CD8-positive, alpha-beta memory T cell (primary cell): ENCODE results near the gene SPOCK1. TPM values are rescaled to one million over a fixed set of nuclear protein-coding genes. Genes with fewer than 3 reads are reported as not detected.

Experiments used
- CTCF ChIA-PET: fragments of 350-600 bp; sonication (Branson Sonifier 250); formaldehyde crosslinking; loops from one replicate; lab custom pipeline; 2021; ENCODE audit warnings: antibody characterized with exemption; lab: Charles Lee
- POLR2A ChIA-PET: fragments of 350-600 bp; sonication (Branson Sonifier 250); formaldehyde crosslinking; loops from one replicate; lab custom pipeline; 2021; ENCODE audit warnings: antibody characterized with exemption; lab: Charles Lee
- DNase-seq, 5 donors: peaks; one replicate each; pipeline versions ENCODE4 v3.0.0 to v3.0.0-alpha.2; 2020 to 2022; ENCODE audit warnings: mixed read lengths in 1 of 5
- H3K27ac ChIP-seq: one replicate; pipeline ENCODE4 v1.7.0; 2013; ENCODE audit warnings: low read depth, mild to moderate bottlenecking, low read length, moderate library complexity
- H3K27me3 ChIP-seq: 2 replicates; pipeline ENCODE4 v1.7.0; 2013; ENCODE audit warnings: low read length, mild to moderate bottlenecking; ENCODE audit not compliant: insufficient read depth, poor library complexity, severe bottlenecking
- H3K36me3 ChIP-seq: 2 replicates; pipeline ENCODE4 v1.7.0; 2013; ENCODE audit warnings: mild to moderate bottlenecking, low read length, moderate library complexity; ENCODE audit not compliant: insufficient read depth
- H3K4me1 ChIP-seq: 2 replicates; pipeline ENCODE4 v1.7.0; 2013; ENCODE audit warnings: mild to moderate bottlenecking, low read length, moderate library complexity; ENCODE audit not compliant: insufficient read depth
- H3K4me3 ChIP-seq: 2 replicates; pipeline ENCODE4 v1.7.0; 2013; ENCODE audit warnings: mild to moderate bottlenecking, low read length
- H3K9me3 ChIP-seq: 2 replicates; pipeline ENCODE4 v1.7.0; 2013; ENCODE audit warnings: mild to moderate bottlenecking, low read length
- H3K27ac Mint-ChIP-seq, 8 donors: one replicate each; pipeline ENCODE4 v1.8.0; 2020 to 2021; ENCODE audit warnings: mixed read lengths in 8 of 8, mild to moderate bottlenecking in 6 of 8, inconsistent platforms in 3 of 8, moderate library complexity in 3 of 8
- H3K27me3 Mint-ChIP-seq, 2 donors: one replicate each; pipeline ENCODE4 v1.8.0; 2020 to 2021; ENCODE audit warnings: mixed read lengths in 2 of 2, mild to moderate bottlenecking in 1 of 2, moderate library complexity in 1 of 2
- H3K36me3 Mint-ChIP-seq, 3 donors: one replicate each; pipeline ENCODE4 v1.8.0; 2020 to 2021; ENCODE audit warnings: mixed read lengths in 3 of 3, inconsistent platforms in 1 of 3, mild to moderate bottlenecking in 1 of 3
- H3K4me1 Mint-ChIP-seq, 3 donors: one replicate each; pipeline ENCODE4 v1.8.0; 2020 to 2021; ENCODE audit warnings: mixed read lengths in 3 of 3, inconsistent platforms in 1 of 3, mild to moderate bottlenecking in 1 of 3
- H3K4me3 Mint-ChIP-seq, 7 donors: one replicate each; pipeline ENCODE4 v1.8.0; 2020 to 2021; ENCODE audit warnings: mixed read lengths in 7 of 7, mild to moderate bottlenecking in 6 of 7, moderate library complexity in 4 of 7, inconsistent platforms in 2 of 7
- H3K9me3 Mint-ChIP-seq, 5 donors: one replicate each; pipeline ENCODE4 v1.8.0; 2020 to 2022; ENCODE audit warnings: mixed read lengths in 5 of 5, mild to moderate bottlenecking in 3 of 5, moderate library complexity in 2 of 5, inconsistent platforms in 1 of 5
- polyA plus RNA-seq: library from polyadenylated mRNA; unstranded; fragments of 300-500 nt; fragmentation: Illumina TruSeq; gene quantifications from one replicate; pipeline ENCODE4 v1.2.3, GENCODE V29; 2021
- total RNA-seq, 2 experiments: library from RNA; stranded (reverse); gene quantifications; one replicate each; pipeline ENCODE4 v1.2.3, GENCODE V29; 2021

SPOCK1 gene
- total and polyA plus RNA-seq, 3 experiments from 2014 or later: not detected

DNA sequence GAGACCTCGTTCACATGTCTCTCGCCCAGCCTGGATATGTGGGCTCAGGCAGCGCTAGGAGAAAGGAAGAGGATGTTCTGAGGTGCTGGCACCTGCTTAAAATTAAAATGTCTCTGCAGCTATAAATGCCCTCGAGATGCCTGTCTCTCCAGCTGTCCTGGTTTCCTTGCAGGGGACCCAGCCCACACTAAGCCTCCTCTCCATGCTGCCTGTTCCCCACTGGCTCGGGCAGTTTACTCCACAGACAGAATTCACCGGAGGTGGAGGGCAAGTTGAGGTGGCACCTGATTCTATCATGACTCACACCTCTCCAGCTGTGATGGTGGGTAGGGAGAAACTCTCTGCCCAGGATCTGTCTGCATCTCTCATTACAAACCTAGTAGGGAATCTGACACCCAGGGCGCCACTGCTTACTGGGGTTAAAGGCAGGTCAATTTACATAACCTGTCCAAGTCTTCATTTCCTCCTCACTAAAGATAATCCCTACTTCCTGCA lies 420.9 kb downstream of the SPOCK1 start:
- no peak for DNase-seq
- Mint-ChIP-seq H3K4me1 (no peaks in the 10 kb centered on the region), H3K27ac (no peak overlapping the region), H3K27me3 (peaks cover 0 to 1% of the 10 kb centered on the region in 2 donors), H3K36me3 (no peaks in the 10 kb centered on the region), H3K4me3 (no peak overlapping the region), H3K9me3 (peaks cover 0 to 4% (median 0%) of the 10 kb centered on the region in 5 donors)
- no peaks in the 10 kb centered on the region for H3K9me3 ChIP-seq
- H3K4me1 ChIP-seq: no peaks in the 10 kb centered on the region
- H3K4me3 ChIP-seq: no peak overlapping the region
- ChIA-PET POLR2A (no interaction called here), CTCF (no interaction called here)
- no peaks in the 10 kb centered on the region for H3K27me3 ChIP-seq
- H3K27ac ChIP-seq: no peak overlapping the region
- no peaks in the 10 kb centered on the region for H3K36me3 ChIP-seq

DNA sequence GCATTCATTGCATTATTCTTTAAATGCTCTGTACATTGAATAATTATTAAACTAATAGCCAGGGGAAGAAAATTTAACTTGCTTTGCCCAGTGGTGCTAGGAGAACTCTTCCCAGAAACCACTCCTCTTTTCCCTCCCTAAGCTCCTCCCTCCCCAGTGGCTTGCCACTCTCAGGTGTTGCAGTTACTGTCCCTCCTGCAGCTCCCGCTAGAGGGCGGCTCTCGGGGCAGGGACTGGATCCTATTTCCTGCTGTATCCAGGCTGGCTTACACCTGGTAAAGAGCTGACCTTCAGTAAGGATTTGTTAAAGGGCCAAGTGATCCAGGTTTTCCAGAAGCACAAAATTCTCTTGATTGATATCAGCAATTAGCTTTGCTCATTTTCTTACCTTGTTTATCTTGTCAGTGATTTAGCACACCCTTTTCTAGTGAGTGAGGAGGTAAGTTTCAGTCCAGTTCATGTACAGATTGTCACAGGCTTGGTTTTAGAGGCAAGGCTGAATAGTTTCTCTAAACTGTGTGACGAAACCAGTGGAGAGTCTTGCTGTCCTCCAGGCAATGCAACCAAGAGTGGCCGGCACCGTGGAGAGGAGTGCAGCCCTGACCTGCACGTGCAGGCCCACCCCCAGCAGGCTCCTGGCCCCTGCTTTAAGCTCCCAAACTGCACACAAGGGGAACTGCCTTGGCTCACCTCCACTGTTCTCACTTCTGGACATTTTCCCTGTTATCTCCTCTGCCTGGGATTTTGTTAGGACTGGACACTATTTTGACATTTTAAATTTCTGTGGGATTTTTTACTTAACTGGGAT lies 423.8 kb downstream of the SPOCK1 start:
- Mint-ChIP-seq H3K27me3 (peaks cover 2 to 3% of the 10 kb centered on the region in 2 donors), H3K27ac (peak overlapping the region in 1 of 8 donors; percentile 52), H3K9me3 (peaks cover 0 to 6% (median 0%) of the 10 kb centered on the region in 5 donors), H3K4me1 (no peaks in the 10 kb centered on the region), H3K36me3 (no peaks in the 10 kb centered on the region), H3K4me3 (no peak overlapping the region)
- H3K4me3 ChIP-seq: no peak overlapping the region
- CTCF ChIA-PET: no interaction called here
- H3K9me3 ChIP-seq: no peaks in the 10 kb centered on the region
- POLR2A ChIA-PET: no interaction called here
- H3K4me1 ChIP-seq: no peaks in the 10 kb centered on the region
- DNase-seq: no peak
- no peaks in the 10 kb centered on the region for H3K36me3 ChIP-seq
- no peak overlapping the region for H3K27ac ChIP-seq
- no peaks in the 10 kb centered on the region for H3K27me3 ChIP-seq

DNA sequence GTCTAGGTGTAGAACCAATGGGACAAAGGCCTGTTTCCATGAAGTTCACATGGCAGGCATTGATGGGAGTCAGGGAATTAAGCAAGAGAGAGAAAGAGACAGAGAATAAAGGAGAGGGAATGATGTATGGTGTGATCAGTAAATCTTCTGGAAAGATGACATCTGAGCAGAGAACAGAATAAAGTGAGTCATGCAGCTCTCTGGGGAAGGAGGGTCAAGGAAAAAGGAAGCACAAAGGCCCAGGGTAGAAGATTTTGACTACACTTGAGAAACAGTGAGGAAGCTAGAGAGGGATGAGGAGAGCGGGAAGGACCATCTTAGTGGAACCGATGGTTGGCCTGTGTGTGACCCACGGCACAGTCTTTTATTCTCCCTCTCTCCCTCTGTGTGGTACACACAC lies 425.9 kb downstream of the SPOCK1 start:
- no peaks in the 10 kb centered on the region for H3K9me3 ChIP-seq
- H3K27ac ChIP-seq: no peak overlapping the region
- CTCF ChIA-PET: no interaction called here
- Mint-ChIP-seq H3K4me1 (no peaks in the 10 kb centered on the region), H3K36me3 (no peaks in the 10 kb centered on the region), H3K4me3 (no peak overlapping the region), H3K27ac (no peak overlapping the region), H3K9me3 (peaks cover 0 to 3% (median 2%) of the 10 kb centered on the region in 5 donors), H3K27me3 (peaks cover 2 to 3% of the 10 kb centered on the region in 2 donors)
- no peak for DNase-seq
- H3K27me3 ChIP-seq: no peaks in the 10 kb centered on the region
- H3K4me3 ChIP-seq: no peak overlapping the region
- POLR2A ChIA-PET: no interaction called here
- H3K36me3 ChIP-seq: no peaks in the 10 kb centered on the region
- H3K4me1 ChIP-seq: no peaks in the 10 kb centered on the region

DNA sequence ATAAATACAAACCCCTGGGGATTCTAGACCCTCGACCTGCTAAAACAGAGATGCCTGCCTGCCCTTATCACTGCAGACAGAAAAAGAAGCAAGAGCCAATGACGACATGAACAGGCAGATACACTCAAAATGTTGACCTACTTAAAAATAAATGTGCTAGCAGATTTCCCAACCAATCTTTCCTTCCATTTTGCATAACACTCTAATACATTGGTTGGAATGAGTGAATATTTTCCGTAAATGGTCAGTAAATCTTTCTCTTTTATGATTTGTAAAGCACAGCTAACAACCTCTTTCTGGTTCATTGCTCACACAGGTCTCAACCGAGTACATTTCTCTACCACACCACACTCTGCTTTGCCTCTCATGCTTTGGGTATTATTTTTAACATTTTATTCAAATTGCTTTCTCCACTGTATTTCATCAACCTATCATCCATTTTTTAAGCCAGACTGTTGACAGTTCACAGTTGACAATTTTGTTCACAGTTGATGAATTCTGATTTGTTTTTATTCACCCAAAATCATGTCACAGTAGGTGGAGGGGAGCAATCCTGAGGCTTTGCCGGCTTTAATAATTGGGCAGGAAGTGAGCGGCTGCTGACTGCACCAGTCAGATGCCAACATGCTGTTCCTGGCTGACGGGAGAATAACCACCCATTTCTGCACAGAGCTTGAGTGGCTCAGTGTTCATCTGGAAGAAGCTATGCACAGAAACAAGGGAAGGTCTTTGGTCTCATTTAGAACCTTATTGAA lies 426.6 kb downstream of the SPOCK1 start:
- no peak overlapping the region for H3K27ac ChIP-seq
- Mint-ChIP-seq H3K36me3 (no peaks in the 10 kb centered on the region), H3K4me3 (no peak overlapping the region), H3K4me1 (no peaks in the 10 kb centered on the region), H3K27me3 (peaks cover 3% of the 10 kb centered on the region in 2 donors), H3K27ac (no peak overlapping the region), H3K9me3 (peaks cover 0 to 3% (median 2%) of the 10 kb centered on the region in 5 donors)
- no peaks in the 10 kb centered on the region for H3K4me1 ChIP-seq
- H3K27me3 ChIP-seq: no peaks in the 10 kb centered on the region
- no peak for DNase-seq
- ChIA-PET CTCF (interaction anchor here (0.6 kb wide), 1 partner anchor 248 kb away, joined by 3 read pairs; no protein-coding TSS in a partner anchor), POLR2A (no interaction called here)
- H3K4me3 ChIP-seq: no peak overlapping the region
- no peaks in the 10 kb centered on the region for H3K9me3 ChIP-seq
- no peaks in the 10 kb centered on the region for H3K36me3 ChIP-seq

DNA sequence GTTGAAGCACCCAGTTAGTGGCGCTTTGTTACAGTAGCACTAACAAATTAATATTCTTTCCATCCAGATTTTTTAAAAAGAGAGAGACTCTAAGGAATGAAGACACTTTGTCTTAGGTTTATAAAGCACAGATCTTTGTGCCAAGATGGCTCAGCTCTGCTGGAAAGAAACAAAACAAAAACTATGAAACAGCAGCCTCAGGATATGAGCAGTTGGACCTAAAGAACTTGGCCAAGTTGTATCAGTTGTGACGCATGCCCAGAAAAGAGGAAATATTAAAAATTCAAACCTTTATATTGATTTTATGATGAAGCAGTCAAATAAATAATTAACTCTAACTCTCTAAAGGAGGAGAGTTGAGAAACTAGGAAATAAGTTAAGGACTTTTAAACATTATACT lies 427.2 kb downstream of the SPOCK1 start:
- Mint-ChIP-seq H3K4me1 (no peaks in the 10 kb centered on the region), H3K36me3 (no peaks in the 10 kb centered on the region), H3K27me3 (peaks cover 3 to 4% of the 10 kb centered on the region in 2 donors), H3K9me3 (peaks cover 0 to 3% (median 2%) of the 10 kb centered on the region in 5 donors), H3K27ac (no peak overlapping the region), H3K4me3 (no peak overlapping the region)
- Histone ChIP-seq H3K27ac (no peak overlapping the region), H3K4me3 (no peak overlapping the region), H3K9me3 (no peaks in the 10 kb centered on the region), H3K36me3 (no peaks in the 10 kb centered on the region), H3K4me1 (no peaks in the 10 kb centered on the region), H3K27me3 (no peaks in the 10 kb centered on the region)
- no peak for DNase-seq
- POLR2A ChIA-PET: no interaction called here
- CTCF ChIA-PET: no interaction called here

DNA sequence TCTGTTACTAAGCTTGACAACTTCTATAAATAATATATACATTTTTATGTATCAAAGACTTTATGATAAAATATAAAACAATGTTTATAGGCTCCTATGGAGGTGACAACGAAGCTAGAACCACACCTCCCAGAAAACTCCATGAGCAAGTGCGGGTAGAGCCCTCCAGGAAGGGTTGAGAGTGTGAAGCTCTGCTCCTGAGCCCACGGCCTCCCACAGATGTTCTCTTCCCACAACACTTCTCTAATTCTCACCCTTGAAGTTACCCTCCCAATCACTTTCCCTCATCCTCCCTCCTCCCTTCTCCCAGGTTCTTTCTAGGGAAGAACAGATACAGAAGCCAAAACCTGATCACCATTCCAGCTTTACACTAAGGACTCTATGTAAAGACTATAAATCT lies 427.6 kb downstream of the SPOCK1 start:
- H3K27ac Mint-ChIP-seq: no peak overlapping the region
- H3K36me3 Mint-ChIP-seq: no peaks in the 10 kb centered on the region
- no peaks in the 10 kb centered on the region for H3K4me1 ChIP-seq
- H3K9me3 Mint-ChIP-seq: peaks cover 0 to 6% (median 2%) of the 10 kb centered on the region in 5 donors
- H3K4me3 ChIP-seq: no peak overlapping the region
- POLR2A ChIA-PET: no interaction called here
- no peaks in the 10 kb centered on the region for H3K27me3 ChIP-seq
- H3K4me3 Mint-ChIP-seq: no peak overlapping the region
- peaks cover 3 to 4% of the 10 kb centered on the region in 2 donors for H3K27me3 Mint-ChIP-seq
- CTCF ChIA-PET: no interaction called here
- no peak for DNase-seq
- H3K9me3 ChIP-seq: no peaks in the 10 kb centered on the region
- H3K27ac ChIP-seq: no peak overlapping the region
- H3K4me1 Mint-ChIP-seq: no peaks in the 10 kb centered on the region
- no peaks in the 10 kb centered on the region for H3K36me3 ChIP-seq

DNA sequence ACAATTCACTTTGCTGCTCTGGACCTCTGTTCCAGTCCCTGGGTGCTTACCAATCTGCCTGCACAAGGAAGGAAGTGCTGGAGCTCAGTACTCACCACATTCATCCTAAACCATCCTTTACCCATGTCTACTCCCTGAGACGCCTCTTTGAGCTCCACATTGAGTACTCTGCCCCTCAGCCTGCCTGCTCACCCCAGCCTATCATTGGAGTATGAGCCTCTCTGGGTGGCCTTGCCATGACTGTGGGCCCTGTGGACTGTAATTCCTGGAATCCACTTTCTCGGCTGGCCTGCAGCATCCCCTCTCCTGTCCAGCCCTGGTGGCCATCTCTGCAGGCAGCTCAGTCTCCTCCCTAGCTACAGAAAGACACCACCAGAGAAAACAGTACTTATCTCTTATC lies 428.6 kb downstream of the SPOCK1 start:
- CTCF ChIA-PET: no interaction called here

DNA sequence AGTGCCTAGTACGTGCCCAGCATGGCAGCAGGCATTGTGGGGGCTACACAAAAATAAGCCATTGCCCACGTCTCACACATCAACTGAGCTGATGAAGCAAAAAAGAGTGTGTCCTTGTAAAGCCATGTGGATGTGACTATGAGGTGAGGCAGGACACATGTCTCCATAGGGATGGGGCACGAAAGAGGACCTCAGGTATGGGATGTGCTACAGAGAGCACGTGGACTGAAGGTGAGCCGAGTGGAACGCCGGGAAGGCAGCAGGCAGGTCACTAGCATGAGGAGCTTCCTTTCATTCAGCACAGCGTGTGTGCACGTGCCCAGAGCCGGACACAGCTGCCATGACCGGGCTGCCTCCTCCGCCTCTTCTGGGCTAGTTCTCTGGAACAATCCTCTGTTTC lies 429.8 kb downstream of the SPOCK1 start:
- Histone ChIP-seq H3K36me3 (no peaks in the 10 kb centered on the region), H3K9me3 (no peaks in the 10 kb centered on the region), H3K27me3 (no peaks in the 10 kb centered on the region), H3K27ac (no peak overlapping the region), H3K4me1 (no peaks in the 10 kb centered on the region), H3K4me3 (no peak overlapping the region)
- Mint-ChIP-seq H3K4me3 (no peak overlapping the region), H3K27ac (no peak overlapping the region), H3K36me3 (no peaks in the 10 kb centered on the region), H3K4me1 (no peaks in the 10 kb centered on the region), H3K9me3 (peaks cover 0 to 6% (median 2%) of the 10 kb centered on the region in 5 donors), H3K27me3 (peaks cover 3 to 4% of the 10 kb centered on the region in 2 donors)
- ChIA-PET POLR2A (no interaction called here), CTCF (no interaction called here)
- DNase-seq: no peak

More for the DNA sequence above, 428.6 kb downstream of the SPOCK1 start:
- Histone ChIP-seq H3K9me3 (no peaks in the 10 kb centered on the region), H3K4me3 (no peak overlapping the region), H3K27ac (no peak overlapping the region), H3K4me1 (no peaks in the 10 kb centered on the region), H3K36me3 (no peaks in the 10 kb centered on the region), H3K27me3 (no peaks in the 10 kb centered on the region)
- no peak overlapping the region for H3K27ac Mint-ChIP-seq
- H3K9me3 Mint-ChIP-seq: peaks cover 0 to 6% (median 2%) of the 10 kb centered on the region in 5 donors
- H3K4me3 Mint-ChIP-seq: no peak overlapping the region
- no peak for DNase-seq
- H3K36me3 Mint-ChIP-seq: no peaks in the 10 kb centered on the region
- no peaks in the 10 kb centered on the region for H3K4me1 Mint-ChIP-seq
- peaks cover 3 to 4% of the 10 kb centered on the region in 2 donors for H3K27me3 Mint-ChIP-seq
- POLR2A ChIA-PET: no interaction called here
